ENCODE results near the gene RNASEL.

Gene RNASEL

DNA sequence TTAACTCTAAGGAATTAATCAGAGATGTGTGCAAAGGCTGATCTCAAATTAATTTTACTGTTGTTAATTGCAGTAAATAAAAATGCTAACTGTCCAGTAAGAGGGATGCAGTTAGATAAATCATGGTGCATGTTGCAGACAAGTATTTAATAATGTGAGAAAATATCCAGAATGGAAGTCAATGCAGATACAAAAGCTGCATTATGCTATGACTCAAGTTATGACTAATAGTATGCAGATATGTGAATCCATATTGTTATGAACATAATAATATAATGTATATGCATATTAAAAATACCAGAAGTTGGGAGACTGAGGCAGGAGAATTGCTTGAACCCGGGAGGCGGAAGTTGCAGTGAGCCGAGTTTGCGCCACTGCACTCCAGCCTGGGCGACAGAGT lies 21.4 kb downstream of the RNASEL start:
- H2AFZ ChIP-seq (ENCODE audit: low read length) = no peak overlapping the region
- no peaks in the 10 kb centered on the region for H3F3A ChIP-seq (ENCODE audit: insufficient read depth, low read length)
- peaks cover 26% of the 10 kb centered on the region for H3K4me1 ChIP-seq (ENCODE audit: insufficient read depth, low read length, severe bottlenecking)
- no peaks in the 10 kb centered on the region for H3K27me3 ChIP-seq (ENCODE audit: insufficient read depth, low read length)
- no peaks in the 10 kb centered on the region for H3K79me2 ChIP-seq (ENCODE audit: insufficient read depth, low read length)
- H3K4me3 ChIP-seq (ENCODE audit: low read depth, low read length, poor library complexity, severe bottlenecking) = no peak overlapping the region
- no peaks in the 10 kb centered on the region for H3K9me2 ChIP-seq (ENCODE audit: low read depth, low read length)
- no peaks in the 10 kb centered on the region for H3K36me3 ChIP-seq (ENCODE audit: insufficient read depth, low read length)
- H4K20me1 ChIP-seq (ENCODE audit: insufficient read depth, low read length) = no peaks in the 10 kb centered on the region
- H3K4me2 ChIP-seq (ENCODE audit: low read length) = no peak overlapping the region
- H3K9me3 ChIP-seq (ENCODE audit: low read length) = peaks cover 5% of the 10 kb centered on the region
- no peak overlapping the region for H3K27ac ChIP-seq (ENCODE audit: low read depth, low read length, poor library complexity, severe bottlenecking)
- no peak for TF ChIP-seq EZH2 (IDR thresholded peaks at IDR 0.05; ENCODE audit: borderline replicate concordance, low read length)
- TF ChIP-seq, protein P1, sequence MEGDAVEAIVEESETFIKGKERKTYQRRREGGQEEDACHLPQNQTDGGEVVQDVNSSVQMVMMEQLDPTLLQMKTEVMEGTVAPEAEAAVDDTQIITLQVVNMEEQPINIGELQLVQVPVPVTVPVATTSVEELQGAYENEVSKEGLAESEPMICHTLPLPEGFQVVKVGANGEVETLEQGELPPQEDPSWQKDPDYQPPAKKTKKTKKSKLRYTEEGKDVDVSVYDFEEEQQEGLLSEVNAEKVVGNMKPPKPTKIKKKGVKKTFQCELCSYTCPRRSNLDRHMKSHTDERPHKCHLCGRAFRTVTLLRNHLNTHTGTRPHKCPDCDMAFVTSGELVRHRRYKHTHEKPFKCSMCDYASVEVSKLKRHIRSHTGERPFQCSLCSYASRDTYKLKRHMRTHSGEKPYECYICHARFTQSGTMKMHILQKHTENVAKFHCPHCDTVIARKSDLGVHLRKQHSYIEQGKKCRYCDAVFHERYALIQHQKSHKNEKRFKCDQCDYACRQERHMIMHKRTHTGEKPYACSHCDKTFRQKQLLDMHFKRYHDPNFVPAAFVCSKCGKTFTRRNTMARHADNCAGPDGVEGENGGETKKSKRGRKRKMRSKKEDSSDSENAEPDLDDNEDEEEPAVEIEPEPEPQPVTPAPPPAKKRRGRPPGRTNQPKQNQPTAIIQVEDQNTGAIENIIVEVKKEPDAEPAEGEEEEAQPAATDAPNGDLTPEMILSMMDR (IDR thresholded peaks at IDR 0.05; ENCODE audit: low read length) = no peak
- no peak overlapping the region for H3K9ac ChIP-seq (ENCODE audit: low read length)

DNA sequence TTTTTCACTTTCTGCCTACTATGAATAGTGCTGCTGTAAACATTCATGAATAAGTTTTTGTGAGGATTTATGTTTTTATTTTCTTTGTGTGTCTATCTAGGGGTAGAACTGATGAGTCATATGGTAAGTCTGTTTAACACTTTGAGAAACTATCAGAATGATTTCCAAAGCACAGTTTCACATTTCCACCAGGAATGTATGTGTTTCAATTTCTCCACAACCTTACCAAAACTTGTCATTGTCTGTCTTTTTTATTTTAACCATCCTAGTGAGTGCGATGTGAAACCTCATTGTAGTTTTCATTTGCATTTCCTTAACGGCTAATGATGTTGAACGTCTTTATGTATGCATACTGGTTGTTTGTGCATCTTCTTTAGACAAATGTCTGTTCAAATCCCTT lies 23.5 kb downstream of the RNASEL start:
- H3K4me1 ChIP-seq (ENCODE audit: insufficient read depth, low read length, severe bottlenecking) = peaks cover 22% of the 10 kb centered on the region
- no peak overlapping the region for H2AFZ ChIP-seq (ENCODE audit: low read length)
- no peaks in the 10 kb centered on the region for H3K79me2 ChIP-seq (ENCODE audit: insufficient read depth, low read length)
- no peaks in the 10 kb centered on the region for H3K27me3 ChIP-seq (ENCODE audit: insufficient read depth, low read length)
- no peak overlapping the region for H3K9ac ChIP-seq (ENCODE audit: low read length)
- no peaks in the 10 kb centered on the region for H3K9me2 ChIP-seq (ENCODE audit: low read depth, low read length)
- H4K20me1 ChIP-seq (ENCODE audit: insufficient read depth, low read length) = no peaks in the 10 kb centered on the region
- TF ChIP-seq, protein P1 (IDR thresholded peaks at IDR 0.05; ENCODE audit: low read length) = no peak
- no peak for TF ChIP-seq EZH2 (IDR thresholded peaks at IDR 0.05; ENCODE audit: borderline replicate concordance, low read length)
- peaks cover 5% of the 10 kb centered on the region for H3K9me3 ChIP-seq (ENCODE audit: low read length)
- H3K4me3 ChIP-seq (ENCODE audit: low read depth, low read length, poor library complexity, severe bottlenecking) = no peak overlapping the region
- no peak overlapping the region for H3K27ac ChIP-seq (ENCODE audit: low read depth, low read length, poor library complexity, severe bottlenecking)
- H3K4me2 ChIP-seq (ENCODE audit: low read length) = no peak overlapping the region
- H3K36me3 ChIP-seq (ENCODE audit: insufficient read depth, low read length) = no peaks in the 10 kb centered on the region
- no peaks in the 10 kb centered on the region for H3F3A ChIP-seq (ENCODE audit: insufficient read depth, low read length)

DNA sequence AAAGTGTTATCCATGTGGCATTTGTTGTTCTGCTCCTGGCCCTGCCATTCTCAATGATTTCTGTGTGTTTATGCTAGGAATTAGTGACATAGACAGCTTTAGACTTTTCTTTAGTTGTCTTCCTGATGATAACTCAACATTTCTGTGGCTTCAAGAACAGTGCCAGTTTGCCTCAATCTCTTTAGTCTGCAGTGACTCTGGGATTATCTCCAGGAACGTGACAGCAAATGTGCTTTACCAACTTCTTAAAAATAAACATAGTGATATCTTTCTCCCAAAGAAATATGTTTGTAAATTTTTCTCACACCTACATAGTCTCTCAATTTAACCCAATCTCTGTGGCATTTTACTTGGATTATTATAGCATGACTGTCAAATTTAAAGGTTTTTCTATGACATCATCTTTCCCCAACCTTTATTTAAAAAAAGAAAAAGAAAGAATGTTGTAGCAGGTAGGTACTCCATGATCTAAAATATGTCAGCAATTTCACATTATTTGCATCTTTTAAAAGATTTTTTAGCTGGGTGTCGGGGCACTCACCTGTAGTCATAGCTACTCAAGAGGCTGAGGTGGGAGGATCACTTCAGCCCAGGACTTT lies 24.6 kb downstream of the RNASEL start:
- H3F3A ChIP-seq (ENCODE audit: insufficient read depth, low read length) = no peaks in the 10 kb centered on the region
- H3K9me3 ChIP-seq (ENCODE audit: low read length) = peaks cover 5% of the 10 kb centered on the region
- H3K4me1 ChIP-seq (ENCODE audit: insufficient read depth, low read length, severe bottlenecking) = peaks cover 12% of the 10 kb centered on the region
- H3K9me2 ChIP-seq (ENCODE audit: low read depth, low read length) = no peaks in the 10 kb centered on the region
- H3K27me3 ChIP-seq (ENCODE audit: insufficient read depth, low read length) = no peaks in the 10 kb centered on the region
- no peaks in the 10 kb centered on the region for H4K20me1 ChIP-seq (ENCODE audit: insufficient read depth, low read length)
- H3K4me3 ChIP-seq (ENCODE audit: low read depth, low read length, poor library complexity, severe bottlenecking) = no peak overlapping the region
- no peaks in the 10 kb centered on the region for H3K79me2 ChIP-seq (ENCODE audit: insufficient read depth, low read length)
- H3K4me2 ChIP-seq (ENCODE audit: low read length) = no peak overlapping the region
- TF ChIP-seq EZH2 (IDR thresholded peaks at IDR 0.05; ENCODE audit: borderline replicate concordance, low read length) = no peak
- H2AFZ ChIP-seq (ENCODE audit: low read length) = no peak overlapping the region
- H3K9ac ChIP-seq (ENCODE audit: low read length) = no peak overlapping the region
- H3K27ac ChIP-seq (ENCODE audit: low read depth, low read length, poor library complexity, severe bottlenecking) = no peak overlapping the region
- H3K36me3 ChIP-seq (ENCODE audit: insufficient read depth, low read length) = no peaks in the 10 kb centered on the region

DNA sequence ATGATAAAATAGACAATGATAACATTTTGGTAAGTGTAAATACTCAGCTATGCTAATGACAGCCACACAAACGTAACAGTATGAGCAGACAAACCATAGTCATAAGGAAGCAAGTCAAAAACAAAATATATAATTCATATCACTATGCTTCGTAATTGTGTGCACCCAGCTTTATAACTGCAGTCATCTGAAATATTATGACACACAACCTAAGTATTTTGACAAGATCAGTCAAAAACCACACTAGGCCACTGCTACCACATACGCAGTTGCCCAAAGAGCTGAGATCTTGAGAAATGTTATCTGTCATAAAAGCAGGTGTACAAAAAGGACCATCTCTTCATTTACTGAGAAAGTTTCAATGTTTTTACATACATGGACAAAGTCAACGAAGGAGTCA lies 26.0 kb downstream of the RNASEL start:
- no peak overlapping the region for H3K9ac ChIP-seq (ENCODE audit: low read length)
- H3K9me3 ChIP-seq (ENCODE audit: low read length) = peaks cover 5% of the 10 kb centered on the region
- no peaks in the 10 kb centered on the region for H4K20me1 ChIP-seq (ENCODE audit: insufficient read depth, low read length)
- H3K36me3 ChIP-seq (ENCODE audit: insufficient read depth, low read length) = no peaks in the 10 kb centered on the region
- no peak overlapping the region for H3K4me3 ChIP-seq (ENCODE audit: low read depth, low read length, poor library complexity, severe bottlenecking)
- H3K27ac ChIP-seq (ENCODE audit: low read depth, low read length, poor library complexity, severe bottlenecking) = no peak overlapping the region
- H2AFZ ChIP-seq (ENCODE audit: low read length) = no peak overlapping the region
- no peaks in the 10 kb centered on the region for H3K79me2 ChIP-seq (ENCODE audit: insufficient read depth, low read length)
- TF ChIP-seq EZH2 (IDR thresholded peaks at IDR 0.05; ENCODE audit: borderline replicate concordance, low read length) = no peak
- TF ChIP-seq, protein P1 (IDR thresholded peaks at IDR 0.05; ENCODE audit: low read length) = no peak
- no peaks in the 10 kb centered on the region for H3K4me1 ChIP-seq (ENCODE audit: insufficient read depth, low read length, severe bottlenecking)
- H3F3A ChIP-seq (ENCODE audit: insufficient read depth, low read length) = no peaks in the 10 kb centered on the region
- H3K4me2 ChIP-seq (ENCODE audit: low read length) = no peak overlapping the region
- no peaks in the 10 kb centered on the region for H3K9me2 ChIP-seq (ENCODE audit: low read depth, low read length)
- H3K27me3 ChIP-seq (ENCODE audit: insufficient read depth, low read length) = no peaks in the 10 kb centered on the region

Measured in OCI-LY1 (cell line).